HepG2 (cell line): ENCODE measurements around the gene IQGAP2. TPM values are rescaled to one million over a fixed set of nuclear protein-coding genes. Genes with fewer than 3 reads are reported as not detected.

Source experiments
- ATAC-seq: fragments of 200-7000 bp; cut with Tn5 transposase; 3 replicates; pipeline ENCODE4 v1.9.1; 2020; ENCODE audit warnings: mild to moderate bottlenecking, moderate library complexity
- BruUV-seq: library from RNA; stranded (reverse); fragments of 400-500 nt; replicated peaks from 2 replicates; lab custom pipeline; 2021; lab: Mats Ljungman, UMichigan
- CTCF ChIA-PET: fragments of 300-600 bp; formaldehyde crosslinking; extraction: SDS; loops from one replicate; lab custom pipeline; 2021; ENCODE audit warnings: low total read pairs, inconsistent platforms, low intra/inter-chr PET ratio; lab: Yijun Ruan, JAX
- POLR2A ChIA-PET: fragments of 350-600 bp; sonication (Branson Sonifier 250); formaldehyde crosslinking; loops from one replicate; lab custom pipeline; 2020; ENCODE audit warnings: antibody characterized with exemption, inconsistent platforms; lab: Yijun Ruan, JAX
- DNase-seq: peaks from one replicate; pipeline ENCODE4 v3.0.0-alpha.2; 2015; ENCODE audit warnings: low spot score
- FAIRE-seq: peaks from 3 replicates; lab custom pipeline; 2011; peaks lifted over from hg19 to GRCh38; lab: Jason Lieb, UNC
- H2AFZ ChIP-seq: one replicate; pipeline ENCODE4 v1.6.1; 2011; ENCODE audit warnings: low read length, inconsistent platforms
- H3K27ac ChIP-seq: fragments of 300-600 bp; 3 replicates; pipeline ENCODE4 v1.8.0; 2011; ENCODE audit warnings: mixed run types, mild to moderate bottlenecking, mixed read lengths, low read length, inconsistent platforms; ENCODE audit not compliant: insufficient read depth; ENCODE audit errors: extremely low read length
- H3K27me3 ChIP-seq, 2 experiments: fragments of 200-600 bp in 1 of 2; 2 replicates in 1 of 2; 3 replicates in 1 of 2; pipeline versions ENCODE4 v1.6.0 to v1.8.0; 2011; ENCODE audit warnings: low read length in 2 of 2, mild to moderate bottlenecking in 2 of 2, moderate library complexity in 2 of 2, inconsistent platforms in 1 of 2; ENCODE audit not compliant: insufficient read depth in 2 of 2, control insufficient read depth in 1 of 2
- H3K36me3 ChIP-seq, 2 experiments: fragments of 200-600 bp in 1 of 2; replicated peaks in 1 of 2; 2 replicates in 1 of 2; 3 replicates in 1 of 2; pipeline versions ENCODE4 v1.5.1 to v1.8.0; 2011; ENCODE audit warnings: low read length in 2 of 2, inconsistent platforms in 1 of 2; ENCODE audit not compliant: insufficient read depth in 2 of 2, control insufficient read depth in 1 of 2
- H3K4me1 ChIP-seq: 2 replicates; pipeline ENCODE4 v1.5.1; 2012; ENCODE audit warnings: low read length, inconsistent platforms; ENCODE audit not compliant: insufficient read depth
- H3K4me2 ChIP-seq: 2 replicates; pipeline ENCODE4 v1.6.0; 2011; ENCODE audit warnings: low read depth, low read length, inconsistent platforms
- H3K4me3 ChIP-seq, 3 experiments: fragments of 200-600 bp in 1 of 3; sonication (generic), shearing (Covaris generic) in 1 of 3; replicated peaks in 1 of 3; 2 replicates each; pipeline ENCODE4 v1.5.1; 2011 to 2016; ENCODE audit warnings: low read length in 3 of 3, inconsistent platforms in 2 of 3, low read depth in 2 of 3, mild to moderate bottlenecking in 2 of 3, control low read depth in 1 of 3, mixed read lengths in 1 of 3; ENCODE audit not compliant: insufficient read depth in 1 of 3
- H3K79me2 ChIP-seq: one replicate; pipeline ENCODE4 v1.6.1; 2011; ENCODE audit warnings: low read length, inconsistent platforms; ENCODE audit not compliant: insufficient read depth
- H3K9ac ChIP-seq: 2 replicates; pipeline ENCODE4 v1.6.0; 2011; ENCODE audit warnings: mild to moderate bottlenecking, low read depth, low read length, inconsistent platforms; ENCODE audit not compliant: insufficient read depth
- H3K9me3 ChIP-seq: 2 replicates; pipeline ENCODE4 v1.5.1; 2012; ENCODE audit warnings: mild to moderate bottlenecking, low read length
- H4K20me1 ChIP-seq: 2 replicates; pipeline ENCODE4 v1.6.0; 2011; ENCODE audit warnings: inconsistent platforms, mild to moderate bottlenecking, low read length, moderate library complexity; ENCODE audit not compliant: insufficient read depth
- ARNTL ChIP-seq: sonication (generic); formaldehyde crosslinking; IDR thresholded peaks from 2 replicates; pipeline ENCODE4 v1.4.0; 2020; ENCODE audit warnings: mild to moderate bottlenecking, missing genetic modification reagents
- ATM ChIP-seq: fragments of 450-650 bp; IDR thresholded peaks from 2 replicates; pipeline ENCODE4 v1.7.1; 2017; ENCODE audit warnings: mild to moderate bottlenecking, borderline replicate concordance
- HHEX ChIP-seq: IDR thresholded peaks from 2 replicates; pipeline ENCODE4 v1.6.1; 2016; ENCODE audit warnings: control low read depth
- MIER3 ChIP-seq: IDR thresholded peaks from 2 replicates; pipeline ENCODE4 v1.6.1; 2016; ENCODE audit warnings: missing compliant biosample characterization, borderline replicate concordance
- RFXAP ChIP-seq: sonication (generic); formaldehyde crosslinking; IDR thresholded peaks from 2 replicates; pipeline ENCODE4 v1.4.0; 2020; ENCODE audit warnings: missing genetic modification reagents, borderline replicate concordance
- SOX6 ChIP-seq, 2 experiments: fragments of 450-650 bp in 1 of 2; sonication (generic) in 1 of 2; formaldehyde crosslinking in 1 of 2; IDR thresholded peaks; 2 replicates each; pipeline versions ENCODE4 v1.4.0 to v1.6.1; 2017 to 2020; ENCODE audit warnings: antibody characterized with exemption in 1 of 2, mild to moderate bottlenecking in 1 of 2, missing genetic modification reagents in 1 of 2
- TEAD3 ChIP-seq: optimal IDR thresholded peaks from 2 replicates; pipeline ENCODE3; 2016; ENCODE audit warnings: borderline replicate concordance
- THAP11 ChIP-seq: IDR thresholded peaks from 2 replicates; pipeline ENCODE4 v1.6.1; 2016; ENCODE audit warnings: missing biosample characterization, missing genetic modification reagents
- ZNF350 ChIP-seq: sonication (generic); formaldehyde crosslinking; IDR thresholded peaks from 2 replicates; pipeline ENCODE4 v1.4.0; 2020; ENCODE audit warnings: mild to moderate bottlenecking, low read depth, missing genetic modification reagents, borderline replicate concordance
- ZNF382 ChIP-seq: sonication (generic); formaldehyde crosslinking; IDR thresholded peaks from 2 replicates; pipeline ENCODE4 v1.5.0; 2020; ENCODE audit warnings: missing genetic modification reagents, mild to moderate bottlenecking, borderline replicate concordance
- ZNF616 ChIP-seq: sonication (generic); formaldehyde crosslinking; IDR thresholded peaks from 2 replicates; pipeline ENCODE4 v1.5.0; 2020; ENCODE audit warnings: low read depth, mild to moderate bottlenecking, missing genetic modification reagents
- WGBS: methylation state at CpG from one replicate; pipeline ENCODE4 v1.1.6; 2017; ENCODE audit warnings: low lambda C conversion rate; 5-methylcytosine and 5-hydroxymethylcytosine counted together
- in situ Hi-C: cut with HindIII; loops from 2 replicates; pipeline ENCODE4 v1.10.0; 2017; ENCODE audit warnings: low pct_unique_long_range_greater_than_20kb; ENCODE audit not compliant: extremely low pct_ligation_motif_present
- intact Hi-C: fragments of 100-400 bp; cut with micrococcal nuclease; formaldehyde crosslinking; loops from one replicate; pipeline ENCODE4 v1.10.0; 2022; ENCODE audit not compliant: unreplicated experiment
- polyA plus RNA-seq, 8 experiments: library from polyadenylated mRNA; depleted of rRNA in 3 of 8; stranded (reverse) in 7 of 8; unstranded in 1 of 8; fragments of >200 nt; fragmentation: Illumina TruSeq in 4 of 8; extraction: Trizol in 4 of 8; gene quantifications; 2 replicates each; pipeline versions ENCODE4 v1.2.1 to v1.2.3, GENCODE V29; 2011 to 2016; ENCODE audit warnings: low read depth in 4 of 8, missing spikeins in 1 of 8, mixed read lengths in 1 of 8; ENCODE audit not compliant: insufficient read depth in 1 of 8
- total RNA-seq, 5 experiments: library from RNA; depleted of rRNA; stranded (reverse); fragments of >200 nt; fragmentation: Illumina TruSeq; extraction: Trizol; gene quantifications; 2 replicates each; pipeline ENCODE4 v1.2.3, GENCODE V29; 2016; ENCODE audit warnings: low read depth in 1 of 5
- TF ChIP-seq, protein P1 (sequence below): sonication (generic); formaldehyde crosslinking; conservative IDR thresholded peaks from 2 replicates; pipeline ENCODE4 v1.4.0; 2020; ENCODE audit warnings: missing genetic modification reagents
- TF ChIP-seq, protein P2 (sequence below): sonication (generic); formaldehyde crosslinking; IDR thresholded peaks from 2 replicates; pipeline ENCODE4 v1.8.1; 2022; ENCODE audit warnings: mild to moderate bottlenecking, missing genetic modification reagents
- TF ChIP-seq, protein P3 (sequence below): sonication (generic); formaldehyde crosslinking; IDR thresholded peaks from 2 replicates; pipeline ENCODE4 v1.4.0; 2020; ENCODE audit warnings: mild to moderate bottlenecking, missing genetic modification reagents

Gene IQGAP2
- total and polyA plus RNA-seq, 2 of the 13 experiments (the other 11 are each of a cell fraction or from before 2014, with no cell fraction given) = 35.2 to 83.3 TPM

DNA sequence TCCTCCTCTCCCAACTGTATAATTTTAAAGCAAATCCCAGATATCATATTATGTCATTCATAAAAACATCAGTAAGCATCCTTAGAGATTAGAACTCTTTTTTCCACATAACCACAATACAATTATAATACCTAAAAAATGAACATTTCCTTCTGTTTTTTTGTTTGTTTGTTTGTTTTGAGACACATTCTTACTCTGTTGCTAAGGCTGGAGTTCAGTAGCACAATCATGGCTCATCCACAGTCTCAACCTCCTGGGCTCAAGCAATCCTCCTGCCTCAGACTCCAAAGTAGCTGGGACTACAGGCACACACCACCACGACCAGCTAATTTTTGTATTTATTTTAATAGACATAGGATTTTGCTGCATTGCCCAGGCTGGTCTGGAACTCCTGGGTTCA is 320.8 kb downstream of the IQGAP2 start (continued):
- TF ChIP-seq ZNF350 (CRISPR knock-in tag) (no peak), RFXAP (no peak), ZNF382 (CRISPR knock-in tag) (no peak), THAP11 (CRISPR knock-in tag) (no peak), ZNF616 (no peak), ATM (no peak), MIER3 (CRISPR knock-in tag) (no peak)
- TF ChIP-seq, protein P1, sequence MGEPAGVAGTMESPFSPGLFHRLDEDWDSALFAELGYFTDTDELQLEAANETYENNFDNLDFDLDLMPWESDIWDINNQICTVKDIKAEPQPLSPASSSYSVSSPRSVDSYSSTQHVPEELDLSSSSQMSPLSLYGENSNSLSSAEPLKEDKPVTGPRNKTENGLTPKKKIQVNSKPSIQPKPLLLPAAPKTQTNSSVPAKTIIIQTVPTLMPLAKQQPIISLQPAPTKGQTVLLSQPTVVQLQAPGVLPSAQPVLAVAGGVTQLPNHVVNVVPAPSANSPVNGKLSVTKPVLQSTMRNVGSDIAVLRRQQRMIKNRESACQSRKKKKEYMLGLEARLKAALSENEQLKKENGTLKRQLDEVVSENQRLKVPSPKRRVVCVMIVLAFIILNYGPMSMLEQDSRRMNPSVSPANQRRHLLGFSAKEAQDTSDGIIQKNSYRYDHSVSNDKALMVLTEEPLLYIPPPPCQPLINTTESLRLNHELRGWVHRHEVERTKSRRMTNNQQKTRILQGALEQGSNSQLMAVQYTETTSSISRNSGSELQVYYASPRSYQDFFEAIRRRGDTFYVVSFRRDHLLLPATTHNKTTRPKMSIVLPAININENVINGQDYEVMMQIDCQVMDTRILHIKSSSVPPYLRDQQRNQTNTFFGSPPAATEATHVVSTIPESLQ (CRISPR knock-in tag) = no peak
- TF ChIP-seq, protein P2, sequence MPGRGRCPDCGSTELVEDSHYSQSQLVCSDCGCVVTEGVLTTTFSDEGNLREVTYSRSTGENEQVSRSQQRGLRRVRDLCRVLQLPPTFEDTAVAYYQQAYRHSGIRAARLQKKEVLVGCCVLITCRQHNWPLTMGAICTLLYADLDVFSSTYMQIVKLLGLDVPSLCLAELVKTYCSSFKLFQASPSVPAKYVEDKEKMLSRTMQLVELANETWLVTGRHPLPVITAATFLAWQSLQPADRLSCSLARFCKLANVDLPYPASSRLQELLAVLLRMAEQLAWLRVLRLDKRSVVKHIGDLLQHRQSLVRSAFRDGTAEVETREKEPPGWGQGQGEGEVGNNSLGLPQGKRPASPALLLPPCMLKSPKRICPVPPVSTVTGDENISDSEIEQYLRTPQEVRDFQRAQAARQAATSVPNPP = no peak

DNA sequence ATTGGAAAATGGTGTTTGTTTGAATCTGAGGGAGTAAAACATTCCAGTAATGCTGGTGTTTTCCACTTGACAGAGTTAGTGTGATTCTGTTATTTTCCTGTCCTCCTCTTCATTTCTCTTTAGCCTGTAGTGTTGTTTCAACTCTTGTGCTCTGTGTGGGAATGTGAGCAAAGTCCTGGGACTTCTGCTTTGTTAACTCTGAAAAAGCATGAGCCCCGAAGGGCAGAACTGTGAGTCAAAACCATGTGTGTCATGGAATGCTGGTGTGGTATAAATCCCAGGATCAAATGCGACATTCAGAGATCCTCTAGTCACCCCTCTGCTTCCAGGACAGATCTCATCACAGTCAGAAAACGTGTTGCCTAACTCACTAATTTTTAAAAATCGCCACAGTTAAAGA is 321.8 kb downstream of the IQGAP2 start:
- no peaks in the 10 kb centered on the region for H3K9me3 ChIP-seq
- TF ChIP-seq, protein P3, sequence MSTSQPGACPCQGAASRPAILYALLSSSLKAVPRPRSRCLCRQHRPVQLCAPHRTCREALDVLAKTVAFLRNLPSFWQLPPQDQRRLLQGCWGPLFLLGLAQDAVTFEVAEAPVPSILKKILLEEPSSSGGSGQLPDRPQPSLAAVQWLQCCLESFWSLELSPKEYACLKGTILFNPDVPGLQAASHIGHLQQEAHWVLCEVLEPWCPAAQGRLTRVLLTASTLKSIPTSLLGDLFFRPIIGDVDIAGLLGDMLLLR (CRISPR knock-in tag) = no peak
- TF ChIP-seq HHEX (CRISPR knock-in tag) (no peak), ARNTL (no peak), SOX6 (IDR thresholded peaks at IDR 0.05) (no peak), SOX6 (CRISPR knock-in tag; IDR thresholded peaks at IDR 0.05) (no peak), TEAD3 (CRISPR knock-in tag) (peak; percentile 34)
- DNase-seq (peak; percentile 46), ATAC-seq (peak; percentile 76), FAIRE-seq (no peak)
- no peaks in the 10 kb centered on the region for H3K79me2 ChIP-seq
- in situ Hi-C loops = no loop called here
- no peaks in the 10 kb centered on the region for H3K27me3 ChIP-seq
- H2AFZ ChIP-seq = no peak overlapping the region
- no TSS peak for BruUV-seq
- CTCF ChIA-PET = no interaction called here
- intact Hi-C loops = no loop called here
- no peak overlapping the region for H3K4me3 ChIP-seq
- WGBS = 71% methylated on average over 4 of the region's 4 CpGs
- peaks cover 19% of the 10 kb centered on the region for H3K4me1 ChIP-seq
- POLR2A ChIA-PET = no interaction called here
- no peak overlapping the region for H3K4me2 ChIP-seq
- no peaks in the 10 kb centered on the region for H3K36me3 ChIP-seq
- H4K20me1 ChIP-seq = no peaks in the 10 kb centered on the region
- H3K9ac ChIP-seq = no peak overlapping the region
- H3K27ac ChIP-seq = peak overlapping the region; percentile 11
